ENCODE data around the gene DCAF4.
"Not testable (repeated sequence)": the region's sequence is repeated elsewhere in the genome, so short reads cannot be mapped to it uniquely, and the experiment has no call there.

DCAF4 gene

DNA sequence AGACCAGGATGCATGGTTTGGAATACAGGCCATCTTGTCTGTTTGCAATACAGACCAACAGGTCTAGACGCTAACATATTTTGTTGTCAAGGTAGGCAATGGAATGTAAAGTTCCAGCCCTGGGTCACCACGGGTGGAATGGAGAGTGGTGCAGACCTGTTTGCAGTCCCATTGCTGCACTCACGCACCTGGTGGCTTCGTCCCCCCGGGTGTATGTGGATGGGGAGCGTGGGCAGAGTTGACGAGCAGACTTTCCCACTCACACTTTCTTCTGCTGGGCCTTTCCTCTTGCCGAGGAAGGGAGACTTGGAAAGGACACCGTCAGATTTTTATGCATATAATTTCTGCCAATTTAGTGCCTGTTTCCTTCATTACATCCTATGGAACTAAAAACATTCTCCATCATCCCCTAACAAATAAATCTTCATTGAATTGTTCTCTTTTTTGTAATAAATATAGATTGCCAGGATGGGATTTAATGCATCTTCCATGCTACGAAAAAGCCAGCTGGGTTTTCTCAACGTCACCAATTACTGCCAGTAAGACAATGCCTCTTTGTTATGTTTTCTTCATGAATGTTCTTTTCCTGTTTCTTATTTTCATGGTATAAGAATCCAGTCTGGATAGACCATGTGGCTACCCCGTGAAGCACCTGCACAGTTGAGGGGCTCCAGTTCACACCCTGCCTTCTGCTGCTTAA lies 15.2 kb downstream of the DCAF4 start:
- DNase-seq, result no peak

DNA sequence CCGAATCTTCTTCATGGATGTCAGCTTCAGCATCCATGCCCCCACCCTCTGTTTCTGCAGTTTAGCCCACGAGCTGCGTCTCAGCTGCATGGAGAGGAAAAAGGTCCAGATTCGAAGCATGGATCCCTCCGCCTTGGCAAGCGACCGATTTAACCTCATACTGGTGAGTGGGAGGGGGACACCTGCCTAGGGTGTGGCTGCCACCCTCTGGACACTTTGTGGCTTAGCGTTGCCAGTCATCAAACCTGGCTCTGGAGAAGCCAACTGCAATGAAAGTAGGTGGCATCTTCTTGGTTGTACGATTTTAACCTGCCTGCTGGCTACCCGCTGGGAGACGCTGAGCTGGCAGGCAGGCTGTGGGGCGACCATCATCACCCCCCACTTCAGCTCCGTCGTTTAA lies 16.7 kb downstream of the DCAF4 start:
- DNase-seq, result no peak

DNA sequence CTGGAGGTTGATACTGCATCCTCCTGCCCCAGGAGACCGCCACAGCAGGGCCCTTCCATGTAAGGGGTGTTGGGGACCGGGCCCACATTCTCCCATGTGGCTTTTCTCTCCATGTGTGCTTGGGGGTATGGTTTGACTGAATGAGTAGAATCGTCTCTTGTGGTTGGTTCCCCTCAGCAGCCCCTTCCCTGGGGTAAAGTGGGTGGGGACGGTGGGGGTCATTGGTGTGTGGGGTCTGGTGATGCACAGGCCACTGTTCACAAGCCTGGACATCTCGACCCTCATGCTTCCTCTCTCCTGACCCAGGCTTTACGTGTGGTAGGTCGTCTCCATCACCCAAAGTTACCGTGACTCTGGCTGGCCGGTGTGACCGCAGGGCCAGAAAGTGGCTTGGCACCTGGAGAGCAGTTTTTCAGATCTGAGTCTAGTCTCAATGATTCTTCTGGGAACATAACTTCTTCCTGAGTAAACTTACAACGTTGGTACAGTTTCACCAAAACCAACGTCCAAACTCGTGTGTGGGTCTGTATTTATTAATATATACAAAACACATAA lies 17.7 kb downstream of the DCAF4 start:
- DNase-seq, result no peak

DNA sequence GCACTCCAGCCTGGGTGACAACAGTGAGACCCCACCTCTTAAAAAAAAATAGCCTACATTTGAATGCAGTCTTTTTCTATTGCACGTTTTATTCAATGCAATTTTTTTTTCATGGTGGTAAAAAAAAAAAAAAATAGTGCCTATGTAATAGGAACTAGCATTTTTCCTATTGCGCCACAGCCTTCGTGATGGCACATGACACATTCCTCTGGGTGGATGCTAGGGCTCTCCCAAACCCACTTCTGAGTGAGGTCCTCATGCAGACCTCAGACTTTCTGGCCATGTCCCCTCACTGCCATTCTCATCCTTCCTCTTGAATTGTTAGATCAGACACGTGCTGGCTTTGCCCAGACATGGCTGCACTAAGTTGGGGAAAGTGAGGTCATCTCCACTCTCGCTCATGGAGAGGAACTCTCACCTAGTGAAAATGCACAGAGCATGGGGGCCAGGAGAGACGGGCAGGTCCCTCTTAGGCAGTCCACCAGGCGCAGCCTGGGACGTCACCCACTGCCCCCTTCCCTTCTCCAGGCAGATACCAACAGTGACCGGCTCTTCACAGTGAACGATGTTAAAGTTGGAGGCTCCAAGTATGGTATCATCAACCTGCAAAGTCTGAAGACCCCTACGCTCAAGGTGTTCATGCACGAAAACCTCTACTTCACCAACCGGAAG lies 19.2 kb downstream of the DCAF4 start:
- no peak for DNase-seq

DNA sequence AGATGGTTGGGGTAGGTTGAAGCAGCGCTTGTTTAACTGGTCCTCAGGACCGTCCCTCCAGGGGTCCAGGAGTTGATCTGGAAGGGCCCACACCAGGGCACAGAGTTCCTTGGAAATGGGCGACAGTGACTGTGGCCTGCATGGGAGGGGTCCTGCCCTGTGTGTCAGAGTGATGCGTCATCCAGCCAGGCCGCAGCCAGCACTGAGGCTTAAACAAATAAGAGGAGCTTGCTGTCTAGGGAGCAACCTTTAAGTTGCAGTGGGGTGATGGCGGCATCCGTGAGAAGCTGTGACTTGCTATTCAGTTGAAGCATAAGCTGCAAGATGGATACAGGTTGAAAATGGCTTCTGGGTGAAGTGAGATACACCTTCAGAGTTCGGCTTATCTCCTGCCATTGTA lies 20.2 kb downstream of the DCAF4 start:
- DNase-seq, result no peak

DNA sequence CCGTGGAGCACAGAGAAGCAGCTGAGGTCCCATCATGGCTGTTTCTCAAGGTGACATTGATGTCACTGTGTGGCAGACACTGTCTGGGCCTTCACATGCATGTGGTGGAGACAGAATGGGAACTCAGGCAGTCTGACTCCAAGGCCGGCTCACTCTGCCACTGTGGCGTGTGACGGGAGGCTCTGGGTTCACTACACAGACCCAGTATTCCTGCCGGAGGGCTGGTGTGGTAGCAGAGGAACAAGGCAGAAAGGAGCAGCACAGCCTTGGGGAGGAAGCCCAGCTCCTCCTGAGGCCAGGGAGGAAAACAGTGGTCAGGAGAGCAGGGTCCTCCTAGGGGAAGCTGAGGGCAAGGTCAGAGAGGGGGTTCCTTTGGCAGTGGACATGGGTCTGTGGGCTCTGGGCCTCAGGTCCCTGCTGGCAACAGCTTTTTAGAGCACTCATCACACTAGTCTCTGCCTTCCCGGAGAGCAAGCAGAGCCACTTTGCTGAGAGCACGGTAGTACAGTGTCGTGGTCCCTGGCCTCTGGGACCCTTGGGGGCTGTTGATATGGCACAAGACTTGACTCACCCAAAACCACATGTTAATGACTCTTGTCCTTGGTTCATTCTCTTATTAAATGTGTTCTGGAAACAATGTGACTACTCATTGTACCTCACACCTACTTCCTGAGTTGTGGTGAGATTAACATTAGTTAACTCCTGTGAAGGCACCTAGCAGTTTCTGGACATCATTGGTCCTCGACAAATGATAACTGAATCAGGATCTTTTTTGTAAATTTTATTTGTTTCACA lies 21.3 kb downstream of the DCAF4 start:
- DNase-seq, result no peak

DNA sequence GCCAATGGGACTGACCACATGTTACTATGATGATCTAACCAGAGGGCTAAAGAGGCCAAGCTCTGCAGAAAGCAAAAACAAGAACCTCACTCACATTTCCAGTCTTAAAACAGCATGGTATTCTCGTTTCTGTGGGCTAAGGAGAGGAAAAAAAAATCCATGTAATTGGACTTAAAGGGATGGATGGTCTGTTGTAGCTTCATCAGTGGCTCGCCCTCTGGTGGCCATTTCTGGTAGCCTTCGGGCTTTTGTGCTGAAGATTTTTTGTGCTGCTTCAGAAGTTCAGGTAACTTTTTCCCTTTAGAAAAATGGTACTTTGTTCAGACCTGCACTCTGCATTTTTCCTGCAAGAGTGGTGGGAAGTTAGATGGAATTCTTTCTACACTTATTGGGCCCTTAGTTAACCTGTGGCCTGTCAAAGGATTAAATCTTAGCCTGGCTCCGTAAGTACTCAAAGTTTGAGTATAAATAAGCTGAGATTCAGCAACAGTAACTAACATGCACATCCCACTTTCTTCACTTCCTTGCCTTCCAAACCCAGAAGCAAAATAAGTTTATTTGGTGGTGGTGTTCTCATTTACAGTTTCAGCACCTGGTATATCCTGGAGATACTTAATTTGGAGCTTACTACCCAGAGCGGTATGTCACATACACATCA lies 22.3 kb downstream of the DCAF4 start:
- peak; percentile 74 for DNase-seq

DNA sequence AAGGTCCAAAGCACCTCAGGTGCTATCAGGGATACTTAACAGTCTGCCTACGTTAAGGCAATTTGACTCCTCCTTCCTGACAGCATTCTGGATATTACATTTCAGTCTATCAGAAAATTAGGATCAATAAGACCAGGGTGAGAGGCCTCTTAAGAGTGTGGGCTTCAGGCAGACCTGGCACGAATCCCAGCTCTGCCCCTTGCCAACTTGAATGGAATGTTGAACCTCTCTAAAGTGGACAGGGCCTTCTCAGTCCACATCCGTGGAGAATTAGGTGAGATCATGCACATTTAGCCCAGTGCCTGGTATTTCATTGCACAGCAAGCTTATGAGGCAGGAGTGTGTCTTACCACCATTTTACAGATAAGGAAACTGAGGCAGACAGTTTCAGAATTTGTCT lies 25.9 kb downstream of the DCAF4 start:
- DNase-seq, result no peak

DNA sequence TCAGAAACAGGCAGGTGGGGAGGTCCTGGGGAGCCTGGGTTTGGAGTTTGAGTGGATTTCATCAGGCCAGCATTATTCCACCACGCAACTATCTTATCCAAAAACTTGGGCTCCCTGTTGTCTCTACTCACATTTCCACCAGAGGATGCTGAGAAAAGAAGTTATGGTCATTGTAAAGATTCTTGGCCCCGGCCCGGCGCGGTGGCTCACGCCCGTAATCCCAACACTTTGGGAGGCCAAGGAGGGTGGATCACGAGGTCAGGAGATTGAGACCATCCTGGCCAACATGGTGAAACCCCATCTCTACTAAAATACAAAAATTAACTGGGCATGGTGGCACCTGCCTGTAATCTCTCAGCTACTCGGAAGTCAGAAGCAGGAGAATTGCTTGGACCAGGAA lies 30.5 kb downstream of the DCAF4 start:
- DNase-seq, result not testable (repeated sequence)

DNA sequence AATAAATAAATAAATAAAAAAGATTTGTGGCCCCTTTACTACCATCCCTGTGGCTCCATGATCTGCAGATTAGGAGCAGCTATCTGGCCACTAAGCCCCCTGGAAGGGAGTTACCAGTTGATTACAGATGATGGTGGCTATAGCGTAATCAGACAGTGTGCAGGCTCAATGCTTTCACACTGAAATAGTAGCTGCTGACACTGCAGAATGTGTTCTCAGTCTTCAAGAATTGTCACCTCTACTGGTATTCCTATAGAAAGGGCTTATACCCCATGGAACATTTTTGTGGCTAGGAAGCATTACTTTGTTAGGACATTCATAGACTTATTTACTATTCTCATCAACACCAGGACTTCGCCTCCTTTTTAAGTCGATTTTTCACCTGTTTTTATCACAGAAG lies 30.9 kb downstream of the DCAF4 start:
- no peak for DNase-seq

DNA sequence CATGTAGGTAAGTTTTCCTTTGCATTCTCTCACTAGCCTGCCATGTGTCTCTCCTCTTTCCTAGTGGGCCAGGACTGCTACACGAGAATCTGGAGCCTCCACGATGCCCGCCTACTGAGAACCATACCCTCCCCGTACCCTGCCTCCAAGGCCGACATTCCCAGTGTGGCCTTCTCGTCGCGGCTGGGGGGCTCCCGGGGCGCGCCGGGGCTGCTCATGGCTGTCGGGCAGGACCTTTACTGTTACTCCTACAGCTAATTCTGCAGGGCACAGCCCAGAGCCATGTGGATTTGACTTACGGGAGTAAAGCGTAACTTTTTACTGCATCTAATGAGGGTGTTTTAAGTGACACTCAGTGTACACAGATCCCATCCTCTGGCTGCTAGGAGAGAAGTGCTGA lies 32.3 kb downstream of the DCAF4 start:
- DNase-seq, result no peak

DNA sequence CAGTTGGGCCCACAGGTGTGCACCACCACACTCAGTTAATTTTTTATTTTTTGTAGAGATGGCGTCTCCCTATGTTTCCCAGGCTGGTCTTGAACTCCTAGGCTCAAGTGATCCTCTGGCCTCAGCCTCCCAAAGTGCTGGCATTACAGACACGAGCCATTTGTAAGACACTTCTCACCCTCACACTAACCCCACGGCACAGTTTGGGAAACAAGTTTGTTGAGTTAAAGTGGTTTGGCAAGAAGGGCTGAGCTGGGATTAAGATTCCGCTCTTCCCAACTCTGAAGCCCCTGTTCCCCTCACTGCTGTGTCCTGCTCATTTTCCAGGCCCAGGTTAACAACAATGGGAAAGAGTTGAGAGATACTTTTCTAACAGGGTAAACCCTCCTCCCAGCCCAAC lies 34.8 kb downstream of the DCAF4 start:
- DNase-seq, result not testable (repeated sequence)

DNA sequence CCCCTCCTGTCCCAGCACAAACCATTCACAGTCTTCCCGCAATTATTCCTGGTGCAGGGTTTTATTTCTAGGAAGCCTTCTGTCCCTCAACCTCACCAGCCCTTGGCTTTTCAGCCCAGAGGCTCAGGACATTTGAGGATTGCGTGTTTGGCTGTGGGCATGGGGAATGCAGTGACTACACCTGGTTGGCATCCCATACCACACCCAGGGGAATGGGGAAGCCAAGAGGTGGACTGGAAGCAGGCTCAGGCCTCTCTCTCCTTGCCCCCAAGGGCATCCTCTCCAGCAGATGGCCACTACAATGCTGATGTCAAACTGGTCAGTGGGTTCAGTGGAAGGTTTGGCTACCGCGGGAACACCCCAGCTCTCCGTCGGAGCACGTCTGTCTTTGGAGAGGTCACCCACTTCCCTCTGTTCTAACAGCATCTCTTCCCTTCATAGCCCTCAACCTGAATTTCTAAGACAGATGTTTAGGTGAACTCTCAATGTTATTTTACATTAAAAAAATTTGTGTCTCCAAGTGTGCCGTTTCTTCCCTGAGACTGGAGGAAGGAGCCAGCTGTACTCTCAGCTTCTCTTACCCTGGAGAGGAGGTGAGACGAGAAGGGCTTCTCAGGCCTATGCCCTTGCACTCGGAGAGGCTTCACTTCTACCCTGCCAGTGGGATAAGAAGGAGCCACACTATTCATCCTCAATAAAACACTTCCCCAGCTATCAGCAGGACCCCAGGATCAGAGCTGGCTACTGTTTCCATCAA lies 35.5 kb downstream of the DCAF4 start:
- no peak for DNase-seq

DNA sequence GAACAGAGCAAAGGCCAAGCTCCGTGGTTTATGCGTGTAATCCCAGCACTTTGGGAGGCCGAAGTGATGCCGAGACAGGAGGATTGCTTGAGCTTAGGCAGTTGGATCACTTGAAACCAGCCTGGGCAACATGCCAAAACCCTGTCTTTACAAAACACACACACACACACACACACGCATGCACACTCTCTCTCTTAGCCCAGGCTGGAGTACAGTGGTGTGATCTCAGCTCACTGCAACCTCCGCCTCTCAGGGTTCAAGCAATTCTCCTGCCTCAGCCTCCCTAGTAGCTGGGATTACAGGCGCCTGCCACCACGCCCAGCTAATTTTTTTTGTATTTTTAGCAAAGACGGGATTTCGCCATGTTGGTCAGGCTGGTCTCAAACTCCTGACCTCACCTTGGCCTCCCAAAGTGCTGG lies 36.1 kb downstream of the DCAF4 start:
- not testable (repeated sequence) for DNase-seq

DNA sequence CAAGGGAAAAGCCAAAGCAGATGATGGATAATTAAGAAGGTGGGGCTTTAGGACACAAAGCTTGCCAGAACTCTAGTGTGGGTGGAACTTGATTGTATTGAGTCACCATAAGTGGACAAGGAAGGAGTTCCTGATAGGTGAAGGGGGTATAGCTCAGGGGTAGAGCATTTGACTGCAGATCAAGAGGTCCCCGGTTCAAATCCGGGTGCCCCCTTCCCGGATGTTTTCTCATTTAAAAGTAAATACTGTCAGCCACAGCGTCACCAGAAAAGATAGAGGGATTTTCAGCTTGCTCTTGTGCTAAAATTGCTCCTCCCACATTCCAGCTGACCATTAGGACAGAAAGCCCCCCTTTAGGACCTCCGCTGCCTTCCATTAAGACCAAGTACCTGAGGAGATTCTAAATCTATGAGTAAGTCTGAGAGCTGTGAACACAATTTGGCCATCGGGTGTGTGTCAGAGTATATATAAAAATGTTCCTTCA lies 36.6 kb downstream of the DCAF4 start:
- DNase-seq, result no peak

DNA sequence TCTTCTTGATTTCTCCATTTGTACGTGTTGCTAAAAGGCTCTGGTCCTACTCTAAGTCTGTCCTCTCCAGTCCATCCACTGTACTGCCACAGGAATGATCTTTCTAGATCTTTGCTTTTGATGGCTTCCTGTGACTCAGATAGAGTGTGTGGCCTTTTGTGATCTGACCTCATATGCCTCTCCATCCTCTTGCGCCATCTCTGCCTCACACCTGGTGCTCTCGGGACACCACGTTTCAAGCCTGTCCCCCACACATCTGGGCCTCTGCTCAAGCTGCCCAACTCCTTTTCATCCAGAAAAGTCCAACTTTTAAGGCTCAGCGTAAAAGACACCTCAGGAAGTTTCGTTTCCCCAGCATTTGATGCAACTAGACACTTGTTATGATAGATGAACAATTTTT lies 39.0 kb downstream of the DCAF4 start:
- DNase-seq, result no peak

DNA sequence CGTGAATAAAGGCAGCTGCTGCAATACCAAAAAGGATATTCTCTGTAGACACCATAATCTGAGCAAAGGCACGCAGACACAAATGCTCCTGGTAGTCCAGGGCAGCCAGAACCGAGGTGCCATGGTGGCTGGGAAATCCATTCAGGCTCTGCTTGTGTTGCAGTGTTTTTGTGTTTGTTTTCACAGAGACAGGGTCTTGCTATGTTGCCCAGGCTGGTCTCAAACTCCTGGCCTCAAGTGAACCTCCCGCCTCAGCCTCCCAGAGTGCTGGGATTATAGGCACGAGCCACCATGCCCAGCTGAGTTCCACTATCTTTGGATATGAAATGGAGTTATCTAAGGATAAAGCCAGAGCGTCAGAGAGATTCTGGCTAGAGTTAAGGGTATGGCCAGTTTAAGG lies 39.8 kb downstream of the DCAF4 start:
- DNase-seq, result no peak

DNA sequence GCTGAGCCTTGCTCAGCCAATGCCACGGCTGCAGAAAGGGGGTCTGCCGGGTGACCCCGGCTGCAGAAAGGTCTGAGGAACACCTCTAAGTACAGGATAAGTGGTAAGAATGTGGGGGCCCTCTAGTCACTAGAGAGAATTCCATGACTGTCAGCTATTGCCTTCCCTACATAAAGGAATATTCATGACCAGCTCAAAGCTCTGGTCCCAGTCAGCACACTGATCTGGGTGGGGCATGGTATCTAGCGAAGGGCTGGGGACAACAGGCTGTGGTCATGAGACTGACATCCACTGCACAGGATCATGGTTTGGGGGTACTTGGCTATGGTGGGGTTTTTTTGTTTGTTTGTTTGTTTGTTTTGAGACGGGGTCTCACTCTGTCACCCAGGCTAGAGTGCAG lies 42.1 kb downstream of the DCAF4 start:
- no peak for DNase-seq

DNA sequence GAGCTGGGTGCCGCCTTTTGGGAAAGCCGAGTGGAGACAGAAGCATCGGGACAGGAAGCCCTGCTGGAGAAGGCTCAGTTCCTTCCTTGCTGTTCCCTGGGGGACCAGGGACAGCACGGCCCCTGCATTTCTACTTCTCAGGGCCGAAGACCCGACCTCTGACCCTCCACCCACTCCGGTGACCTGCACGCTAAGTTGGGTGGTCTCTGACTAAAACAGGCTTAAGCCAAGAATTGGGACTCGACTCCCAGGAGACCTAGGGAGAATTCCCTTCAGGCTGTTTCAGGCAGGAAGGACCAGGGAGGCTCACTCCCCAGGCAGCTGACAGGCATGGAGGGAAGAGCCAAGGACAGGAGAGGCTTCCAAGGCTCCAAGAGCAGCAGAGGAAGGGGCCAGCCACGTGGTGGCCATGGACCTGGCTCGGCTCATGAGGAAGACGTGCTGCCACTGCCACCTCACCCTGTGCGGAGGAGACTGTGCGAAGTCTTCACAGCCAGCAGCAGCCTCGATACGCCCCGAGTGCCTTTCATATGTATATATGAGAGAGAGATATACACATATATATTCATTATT lies 43.9 kb downstream of the DCAF4 start:
- DNase-seq, result no peak

DNA sequence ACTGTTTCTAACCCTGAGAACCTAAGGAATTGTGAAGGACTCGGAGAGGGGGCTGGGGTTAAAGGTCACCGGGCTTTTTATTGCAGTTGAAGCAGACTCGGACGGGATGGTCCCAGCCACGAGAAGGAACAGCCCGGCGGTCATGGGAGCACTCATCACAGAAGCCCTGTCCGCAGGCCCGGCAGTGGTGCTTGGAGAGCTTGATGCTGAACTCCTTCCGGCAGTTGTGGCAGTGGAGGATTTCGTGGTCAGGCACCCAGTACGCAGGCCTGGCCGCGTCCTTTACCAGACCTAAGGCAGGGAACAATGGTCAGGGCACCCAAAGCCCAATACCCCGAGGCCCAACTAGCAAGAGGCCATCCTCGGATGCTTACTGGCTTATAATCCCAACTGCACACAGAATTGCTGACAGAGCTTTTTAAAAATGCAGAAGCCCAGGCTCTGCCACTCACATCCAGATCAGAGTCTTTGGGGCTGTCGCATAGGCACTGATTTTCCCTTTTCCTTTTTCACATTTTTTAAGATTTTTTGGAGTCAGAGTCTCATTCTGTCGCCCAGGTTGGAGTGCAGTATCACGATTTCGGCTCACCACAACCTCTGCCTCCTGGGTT lies 44.7 kb downstream of the DCAF4 start:
- DNase-seq, result no peak

DNA sequence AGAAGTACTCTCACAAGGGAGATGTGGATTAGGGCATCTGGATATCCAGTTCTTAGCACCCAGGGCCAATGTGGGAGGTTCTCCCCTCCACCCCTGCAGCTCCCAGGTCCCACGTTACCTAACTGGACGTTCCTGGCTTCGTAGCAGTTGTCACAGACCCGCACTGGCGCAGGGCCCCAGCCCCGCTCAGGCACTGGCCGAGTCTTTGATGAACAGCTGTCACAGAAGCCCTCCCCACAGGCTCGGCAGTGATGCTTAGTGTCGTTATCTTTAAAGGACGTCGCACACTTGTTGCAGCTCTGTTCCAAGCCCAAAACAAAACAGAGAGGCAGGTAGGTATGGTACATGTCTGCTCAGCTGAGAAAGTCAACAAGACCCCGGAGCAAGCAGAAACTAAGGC lies 48.4 kb downstream of the DCAF4 start:
- no peak for DNase-seq

All from CD4-positive, alpha-beta T cell treated with Interleukin-17A for 4 hours (primary cell).